K562 treated with DMSO at 1 percent for 4 hours (cell line): Measurements from ENCODE around the gene RGS4. TPM values are rescaled to one million over a fixed set of nuclear protein-coding genes. Genes with fewer than 3 reads are reported as not detected.

Source experiments
- total RNA-seq: library from RNA; unstranded; fragments of 300-600 nt; gene quantifications from 2 replicates; pipeline ENCODE4 v1.2.3, GENCODE V29; 2022; ENCODE audit not compliant: insufficient read depth

RGS4 gene
- not detected in 2 replicates for total RNA-seq

GRCh38 chr1:163069142-163069541, at the start of gene RGS4:
TSS of gene RGS4 (plus strand) at chr1:163069361. CDS start at chr1:163069485, 124 bp downstream.

Other genes with a start within 250 kb of the RGS4 start
- not detected in 2 replicates for gene CCDC190, start 208.2 kb upstream of the RGS4 start, total RNA-seq
- gene RGS5, start 133.6 kb downstream of the RGS4 start, total RNA-seq: 0.80 and 1.2 TPM in 2 replicates